ENCODE results near the gene GGACT.
A peak's percentile ranks its signal among the peaks of the same experiment; 100 is the strongest.
"Not testable (repeated sequence)": the region's sequence is repeated elsewhere in the genome, so short reads cannot be mapped to it uniquely, and the experiment has no call there.

GGACT gene

GRCh38 chr13:100528820-100529219 is 59.8 kb downstream of the GGACT start:
- no peak for DNase-seq

- DNase-seq, result no peak
Measured at GRCh38 chr13:100528353-100528752, 60.2 kb downstream of the GGACT start.

GRCh38 chr13:100527644-100528043 is 60.9 kb downstream of the GGACT start:
- DNase-seq, result no peak

- no peak for DNase-seq
Measured at GRCh38 chr13:100526318-100527000, 62.1 kb downstream of the GGACT start.

GRCh38 chr13:100525453-100526317 is 62.9 kb downstream of the GGACT start:
- DNase-seq, result peak in 1 of 2 donors; percentile 8

GRCh38 chr13:100524688-100525087 is 63.9 kb downstream of the GGACT start:
- DNase-seq, result not testable (repeated sequence)

- no peak for DNase-seq
Measured at GRCh38 chr13:100523981-100524386, 64.6 kb downstream of the GGACT start.

DNA sequence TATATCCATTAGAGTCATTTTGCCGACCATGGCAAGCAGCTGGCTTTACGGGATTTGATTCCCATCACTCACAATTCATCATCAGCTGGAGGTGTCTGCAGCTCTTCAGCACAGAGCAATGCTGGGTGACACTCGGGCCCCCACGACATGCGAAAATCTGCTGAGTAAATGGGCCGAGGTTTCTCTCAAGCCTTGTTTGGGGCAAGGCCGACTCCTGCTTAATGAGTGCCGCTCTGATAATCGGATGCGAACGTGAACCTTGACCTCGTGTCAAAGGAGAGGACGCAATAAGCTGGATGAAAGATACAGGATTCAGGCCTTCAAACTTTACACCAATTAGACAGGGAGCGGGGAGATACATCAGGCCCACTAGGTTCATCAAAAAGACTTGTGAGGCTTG is 65.2 kb downstream of the GGACT start:
- no peak for DNase-seq

DNA sequence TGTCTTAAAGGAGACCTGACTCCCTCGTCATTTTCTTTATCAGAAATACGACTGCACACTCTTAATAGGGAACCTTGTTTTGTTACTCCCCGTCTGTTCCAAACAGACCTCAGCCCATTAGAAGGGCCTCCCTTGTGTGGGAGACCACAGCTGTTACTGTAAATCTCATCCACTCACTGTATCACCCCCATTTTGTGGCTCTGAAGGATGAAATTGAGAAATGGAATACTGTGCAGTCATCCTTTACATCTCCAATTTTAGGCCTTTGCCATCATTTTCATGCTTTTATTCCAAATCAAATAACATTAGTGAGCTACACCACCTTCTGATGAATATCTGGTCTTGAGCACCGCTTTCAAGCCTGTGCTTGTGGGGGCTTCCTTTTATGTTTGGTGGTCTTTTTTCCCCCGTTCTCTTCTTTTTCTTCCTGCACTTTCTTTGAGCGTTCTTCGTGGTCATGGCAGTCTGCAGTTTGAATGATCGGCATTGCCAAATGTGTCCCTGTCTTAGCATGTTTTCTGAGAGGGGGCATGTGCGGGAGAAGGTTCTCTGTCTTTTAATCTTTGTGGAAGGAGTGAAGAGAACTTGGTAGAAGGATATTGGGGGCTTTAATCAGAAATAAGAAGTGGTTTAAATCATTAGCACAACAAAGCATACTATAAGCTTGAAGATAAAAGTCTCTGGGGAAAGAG is 65.8 kb downstream of the GGACT start:
- DNase-seq, result no peak

DNA sequence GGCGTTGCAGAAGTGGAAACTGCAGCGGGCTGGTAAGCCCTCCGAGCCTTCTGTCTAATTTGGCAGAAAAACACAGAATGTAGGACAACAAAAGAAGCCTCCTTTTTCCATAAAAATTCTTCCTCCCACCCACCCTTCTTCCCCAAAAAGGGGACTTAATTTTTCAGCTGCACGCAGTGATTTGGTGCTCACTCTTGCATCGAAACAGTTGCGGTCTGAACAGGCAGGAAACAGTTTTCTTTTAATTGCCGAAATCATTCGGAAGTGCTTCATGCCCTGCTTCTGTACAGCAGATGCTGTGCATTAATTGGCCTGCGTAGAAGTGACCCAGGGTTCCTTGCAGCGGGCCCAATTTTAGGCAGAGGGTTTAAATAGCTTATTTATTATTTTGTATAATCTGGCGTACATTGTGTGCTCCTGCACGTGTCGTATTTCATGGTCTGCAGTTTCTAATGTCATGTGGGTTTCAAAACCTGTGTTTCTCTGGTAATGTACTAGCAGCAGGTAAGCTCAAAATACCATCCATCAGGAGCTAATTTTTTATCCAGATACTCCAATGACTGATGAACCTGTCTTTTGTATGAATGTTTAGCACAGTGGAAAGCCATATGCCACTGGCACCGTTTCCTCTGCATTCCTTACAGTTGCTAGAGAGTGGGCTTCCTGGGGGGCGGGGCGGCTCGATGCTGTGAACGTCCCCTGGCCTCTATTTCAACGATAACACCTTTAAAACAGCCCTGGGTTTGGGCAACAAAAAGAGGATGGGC is 66.6 kb downstream of the GGACT start:
- DNase-seq, result no peak

- DNase-seq, result no peak
Measured at GRCh38 chr13:100520936-100521850, 67.4 kb downstream of the GGACT start.

- no peak for DNase-seq
Measured at GRCh38 chr13:100519626-100520025, 69.0 kb downstream of the GGACT start.

DNA sequence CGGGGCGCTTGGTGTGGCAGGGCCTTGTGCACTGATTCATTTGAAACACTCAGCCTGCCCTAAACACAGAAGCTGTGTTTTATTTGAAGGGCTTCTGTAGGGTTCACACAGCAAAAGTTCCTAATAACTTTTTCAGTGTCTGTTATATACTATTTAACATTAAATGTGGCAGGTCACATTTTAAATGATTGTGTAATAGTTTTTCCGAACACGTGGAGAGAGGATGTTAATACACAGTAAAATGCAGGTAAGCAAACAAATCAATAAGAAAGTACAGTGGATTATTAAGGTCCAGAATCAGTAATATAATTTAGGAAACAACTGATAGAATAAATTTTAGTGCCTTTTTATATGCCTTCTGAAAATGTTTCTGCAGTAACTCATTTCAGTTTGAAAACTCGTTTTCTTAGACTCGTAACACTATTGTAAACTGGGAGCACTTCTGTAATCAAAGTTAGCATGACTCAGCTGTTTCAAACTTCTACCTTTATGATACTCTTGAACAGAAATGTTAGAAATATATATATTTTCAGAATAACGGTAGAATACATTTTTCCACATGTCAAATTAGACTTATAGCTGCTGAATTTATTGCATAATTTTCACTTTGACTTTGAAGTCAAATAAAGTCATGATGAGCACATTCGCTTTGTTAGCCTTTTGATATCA is 70.1 kb downstream of the GGACT start:
- no peak for DNase-seq

DNA sequence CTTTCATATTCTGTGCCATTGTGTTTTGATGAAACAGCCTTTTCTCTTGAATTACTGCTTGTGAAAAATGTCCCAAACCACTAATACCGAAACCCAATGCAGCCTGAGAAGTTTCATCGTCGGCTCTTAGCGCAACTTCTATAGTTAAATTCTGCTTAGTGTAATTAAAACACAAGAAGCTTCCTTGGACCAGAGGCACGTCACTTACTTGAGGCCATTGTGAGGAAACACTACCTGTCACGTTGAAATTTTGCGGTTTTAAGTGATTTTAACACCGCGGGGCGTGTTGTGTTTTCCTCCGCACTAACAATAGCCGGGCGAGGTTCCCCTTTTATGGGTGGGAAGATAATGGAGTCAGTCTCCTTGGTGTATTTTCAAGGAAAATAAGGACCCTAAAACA is 70.9 kb downstream of the GGACT start:
- peak; percentile 40 to 47 for DNase-seq

GRCh38 chr13:100517135-100517534 is 71.5 kb downstream of the GGACT start:
- no peak for DNase-seq

DNA sequence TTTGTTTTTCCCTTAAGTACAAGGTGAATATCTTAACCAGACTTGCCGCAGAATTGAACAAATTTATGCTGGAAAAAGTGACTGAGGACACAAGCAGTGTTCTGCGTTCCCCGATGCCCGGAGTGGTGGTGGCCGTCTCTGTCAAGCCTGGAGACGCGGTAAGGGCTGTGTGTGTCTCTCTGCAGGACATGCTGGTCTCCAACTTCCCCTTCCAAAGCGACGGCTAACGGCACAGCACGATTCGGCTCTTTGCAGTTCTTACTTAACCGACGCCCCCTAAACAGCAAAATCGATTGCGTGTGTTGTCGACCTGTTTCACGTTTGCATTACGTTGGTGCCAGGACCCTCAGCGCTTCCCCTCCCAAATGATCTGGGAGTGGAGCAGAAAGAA is 73.2 kb downstream of the GGACT start:
- no peak for DNase-seq

DNA sequence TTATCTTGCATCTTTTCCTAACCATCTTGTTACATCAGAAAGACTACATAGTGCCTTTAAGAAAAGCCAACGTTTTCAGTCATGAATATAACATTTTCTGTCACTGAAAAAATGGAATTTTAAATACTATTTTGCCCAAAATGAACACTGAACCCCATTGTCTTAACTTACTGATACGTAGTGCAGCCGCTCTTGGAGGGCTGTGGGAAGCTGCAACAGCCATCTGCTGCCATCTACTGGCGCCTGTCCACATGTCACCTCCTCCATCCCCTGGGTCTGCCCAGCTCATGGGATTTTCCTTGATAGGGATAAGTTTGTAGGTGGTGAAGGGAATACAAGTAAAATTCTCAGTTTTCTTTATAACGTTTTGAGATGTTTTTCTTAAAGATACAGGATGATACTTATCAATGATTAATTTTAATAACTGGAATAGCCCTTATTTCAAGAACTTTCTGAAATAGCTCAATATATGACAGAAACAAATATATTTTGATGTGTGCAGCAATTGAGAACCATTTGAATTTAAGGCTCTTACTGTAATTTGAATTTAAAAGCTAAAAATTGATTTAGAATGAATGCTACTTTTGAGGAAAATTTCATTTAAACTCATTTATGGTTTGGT is 73.7 kb downstream of the GGACT start:
- peak; percentile 74 to 79 for DNase-seq

DNA sequence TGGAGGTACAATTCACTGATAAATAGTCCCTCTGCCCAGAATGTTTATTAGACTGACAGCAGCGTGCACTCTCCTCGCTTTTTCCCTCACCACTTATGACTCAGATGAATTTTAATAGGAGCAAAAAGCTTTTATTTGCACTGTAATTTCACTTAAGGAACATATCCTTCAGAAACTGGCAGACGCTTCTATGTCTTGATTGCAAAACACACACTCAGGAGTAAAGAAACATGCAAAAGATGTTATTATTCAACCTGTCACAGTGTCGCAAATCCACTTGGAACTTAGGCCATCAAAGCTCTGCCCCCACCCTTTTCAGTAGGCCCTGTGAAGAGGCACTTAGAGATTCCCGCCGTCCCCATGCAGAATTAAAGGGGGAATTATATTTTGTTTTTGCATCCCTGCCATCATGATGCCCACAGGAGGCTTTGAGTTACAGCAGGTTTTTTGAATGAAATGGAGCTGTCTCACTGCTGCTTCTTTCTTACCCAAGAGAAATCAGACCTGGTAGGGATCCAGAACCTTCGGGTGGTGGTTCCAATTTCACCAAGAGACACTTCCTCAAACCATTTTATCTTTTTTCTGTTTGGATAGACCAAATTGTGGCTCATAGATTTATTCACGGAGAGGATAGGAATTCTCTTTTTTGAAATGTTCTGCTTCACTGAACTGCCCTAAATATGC is 74.5 kb downstream of the GGACT start:
- DNase-seq, result no peak

DNA sequence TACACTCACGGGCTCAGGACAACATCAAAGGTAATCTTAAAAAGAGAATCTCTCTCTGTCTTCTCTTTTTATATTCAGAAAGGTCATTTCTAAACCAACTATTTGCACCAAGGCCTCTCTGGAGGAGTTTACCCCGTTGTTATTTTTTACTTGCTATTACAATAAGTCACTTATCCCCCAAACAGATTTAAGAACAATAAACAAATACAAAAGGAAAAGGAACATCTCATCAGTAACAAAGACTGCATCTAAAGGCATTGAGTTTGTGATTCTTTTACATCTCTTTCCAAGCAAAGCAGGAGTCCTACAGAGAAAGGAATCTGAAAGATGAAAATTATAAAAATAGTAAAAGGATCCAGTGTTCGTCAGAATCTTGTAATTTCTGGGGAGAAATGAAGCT is 75.4 kb downstream of the GGACT start:
- DNase-seq, result no peak

DNA sequence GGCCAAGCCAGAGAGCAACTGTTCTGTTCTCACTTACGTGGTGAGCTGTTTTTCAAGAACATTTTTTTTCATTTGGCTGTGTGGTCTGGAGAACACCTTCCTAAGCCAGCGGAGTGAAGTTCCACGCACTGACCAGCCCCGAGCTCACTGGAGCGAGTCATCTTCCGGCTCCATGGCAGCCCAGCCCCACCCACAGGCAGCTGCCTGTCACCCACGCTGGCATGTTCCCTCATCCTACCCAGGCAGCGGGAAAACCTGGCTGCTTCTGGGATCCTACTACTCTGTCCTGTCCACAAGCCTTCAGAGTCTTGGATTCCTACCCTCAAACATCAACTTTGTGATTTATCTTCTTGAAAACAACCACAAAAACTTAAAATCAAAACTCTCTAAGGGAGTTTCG is 76.2 kb downstream of the GGACT start:
- peak in 1 of 2 donors; percentile 25 for DNase-seq
